Neural crest cell (in vitro differentiated cells): ENCODE data around the gene ITM2C. TPM values are rescaled to one million over a fixed set of nuclear protein-coding genes. Genes with fewer than 3 reads are reported as not detected.

Experiments
- DNase-seq: peaks from one replicate; pipeline ENCODE4 v3.0.0; 2021; ENCODE audit warnings: low read depth, mixed read lengths, low spot score
- H3K27ac Mint-ChIP-seq: one replicate; pipeline ENCODE4 v1.8.0; 2021; ENCODE audit warnings: mild to moderate bottlenecking, mixed read lengths; ENCODE audit not compliant: unreplicated experiment
- H3K27me3 Mint-ChIP-seq: 2 replicates; pipeline ENCODE4 v1.8.0; 2021; ENCODE audit warnings: low read depth, mild to moderate bottlenecking, mixed read lengths
- H3K36me3 Mint-ChIP-seq: 2 replicates; pipeline ENCODE4 v1.8.0; 2021; ENCODE audit warnings: low read depth, mild to moderate bottlenecking, mixed read lengths
- H3K4me1 Mint-ChIP-seq: 2 replicates; pipeline ENCODE4 v1.8.0; 2021; ENCODE audit warnings: mixed read lengths
- H3K4me3 Mint-ChIP-seq: one replicate; pipeline ENCODE4 v1.8.0; 2021; ENCODE audit warnings: mild to moderate bottlenecking, mixed read lengths
- H3K9me3 Mint-ChIP-seq: 2 replicates; pipeline ENCODE4 v1.8.0; 2021; ENCODE audit warnings: mixed read lengths
- total RNA-seq: library from RNA; stranded (reverse); gene quantifications from 2 replicates; pipeline ENCODE4 v1.2.1, GENCODE V29; 2021
- TF ChIP-seq, protein P1 (sequence below): fragments of 200-600 bp; sonication (generic); conservative IDR thresholded peaks from 2 replicates; pipeline ENCODE4 v1.5.0; 2021; ENCODE audit warnings: antibody characterized with exemption, mild to moderate bottlenecking

The ITM2C gene
- total RNA-seq, 1 donor from 2014 or later = 106 TPM

DNA sequence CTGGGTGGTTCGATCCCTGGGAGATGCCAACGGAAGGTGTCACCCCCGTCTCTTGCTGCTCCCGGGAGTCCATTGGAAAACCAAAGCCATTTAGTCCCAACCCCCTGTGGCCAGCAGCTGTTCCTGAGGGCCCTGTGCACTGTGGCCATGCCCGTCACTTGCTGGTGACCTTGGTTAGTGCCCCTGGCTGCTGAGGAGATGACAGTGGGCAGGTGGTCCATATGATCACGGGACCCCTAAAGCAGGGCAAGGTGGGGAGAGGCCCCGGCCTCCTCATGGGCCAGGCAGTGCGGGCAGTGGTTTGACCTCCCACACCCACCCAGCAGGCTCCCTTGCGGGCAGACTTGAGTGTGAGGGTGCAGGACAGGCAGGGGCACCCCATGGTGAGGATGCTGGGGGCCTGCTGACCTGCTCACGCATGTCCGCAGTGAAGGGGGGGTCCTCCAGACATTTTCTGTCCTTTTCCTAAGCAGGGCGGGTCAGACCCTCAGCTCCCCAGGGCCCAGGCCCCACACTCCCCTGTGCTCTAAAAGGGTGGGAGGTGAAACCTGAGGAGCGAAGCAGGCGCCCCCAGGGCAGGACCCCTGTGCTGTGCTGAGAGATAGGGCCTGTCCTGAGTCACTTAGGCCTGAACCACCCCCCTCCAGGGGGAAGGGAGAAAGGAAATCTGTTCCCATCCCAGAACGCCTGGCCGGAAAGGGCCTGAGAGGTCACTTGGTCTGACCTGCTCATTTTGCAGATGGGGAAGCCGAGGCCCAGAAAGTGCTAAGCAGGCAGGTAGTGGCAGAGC lies 6.8 kb downstream of the ITM2C start:
- Mint-ChIP-seq H3K9me3 (no peaks in the 10 kb centered on the region), H3K27ac (no peak overlapping the region), H3K36me3 (no peaks in the 10 kb centered on the region), H3K4me3 (no peak overlapping the region), H3K4me1 (peaks cover 43% of the 10 kb centered on the region), H3K27me3 (no peaks in the 10 kb centered on the region)
- no peak for DNase-seq
- TF ChIP-seq, protein P1, sequence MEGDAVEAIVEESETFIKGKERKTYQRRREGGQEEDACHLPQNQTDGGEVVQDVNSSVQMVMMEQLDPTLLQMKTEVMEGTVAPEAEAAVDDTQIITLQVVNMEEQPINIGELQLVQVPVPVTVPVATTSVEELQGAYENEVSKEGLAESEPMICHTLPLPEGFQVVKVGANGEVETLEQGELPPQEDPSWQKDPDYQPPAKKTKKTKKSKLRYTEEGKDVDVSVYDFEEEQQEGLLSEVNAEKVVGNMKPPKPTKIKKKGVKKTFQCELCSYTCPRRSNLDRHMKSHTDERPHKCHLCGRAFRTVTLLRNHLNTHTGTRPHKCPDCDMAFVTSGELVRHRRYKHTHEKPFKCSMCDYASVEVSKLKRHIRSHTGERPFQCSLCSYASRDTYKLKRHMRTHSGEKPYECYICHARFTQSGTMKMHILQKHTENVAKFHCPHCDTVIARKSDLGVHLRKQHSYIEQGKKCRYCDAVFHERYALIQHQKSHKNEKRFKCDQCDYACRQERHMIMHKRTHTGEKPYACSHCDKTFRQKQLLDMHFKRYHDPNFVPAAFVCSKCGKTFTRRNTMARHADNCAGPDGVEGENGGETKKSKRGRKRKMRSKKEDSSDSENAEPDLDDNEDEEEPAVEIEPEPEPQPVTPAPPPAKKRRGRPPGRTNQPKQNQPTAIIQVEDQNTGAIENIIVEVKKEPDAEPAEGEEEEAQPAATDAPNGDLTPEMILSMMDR = no peak

DNA sequence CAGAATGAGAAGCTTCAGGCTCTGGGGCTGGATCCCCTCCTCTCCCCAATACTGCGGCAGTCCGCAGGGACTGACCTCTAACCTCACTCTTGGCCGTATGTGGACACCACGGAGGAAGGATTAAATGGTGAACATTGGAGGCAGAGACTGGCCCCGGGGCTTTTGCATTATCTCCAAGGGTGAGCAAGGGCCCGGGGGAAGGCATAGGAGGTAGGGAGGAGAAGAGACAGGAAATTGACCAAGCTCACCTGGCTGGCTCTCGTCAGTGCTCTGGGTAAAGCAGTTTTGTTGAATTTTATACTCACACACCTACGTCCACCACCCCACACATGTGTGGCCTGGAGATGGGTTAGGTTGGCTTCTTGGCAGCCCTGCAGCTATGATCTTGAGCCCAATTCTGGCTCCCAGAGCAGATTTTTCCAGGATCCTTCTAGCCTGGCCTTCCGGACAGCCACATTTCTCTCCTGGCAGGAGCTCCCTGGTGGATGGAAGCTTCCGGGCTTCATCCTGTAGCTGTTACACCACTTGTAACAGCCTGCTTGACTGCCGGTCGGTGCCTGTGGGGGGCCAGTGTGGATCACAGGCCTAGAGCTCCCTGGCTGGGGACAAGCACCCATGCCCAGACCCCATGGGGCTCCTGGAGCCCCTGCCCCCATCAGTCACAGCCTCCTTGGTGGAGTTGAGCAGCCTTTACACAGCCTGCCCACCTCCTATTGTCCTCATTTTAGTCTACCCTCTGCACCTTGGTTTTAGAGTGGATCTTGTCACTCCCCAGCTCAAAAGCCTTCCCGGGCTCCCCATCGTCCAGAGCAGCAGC lies 7.6 kb downstream of the ITM2C start:
- Mint-ChIP-seq H3K27ac (peak overlapping the region; percentile 62), H3K36me3 (no peaks in the 10 kb centered on the region), H3K4me1 (peaks cover 36% of the 10 kb centered on the region), H3K9me3 (no peaks in the 10 kb centered on the region), H3K4me3 (peak overlapping the region; percentile 28), H3K27me3 (no peaks in the 10 kb centered on the region)
- TF ChIP-seq, protein P1 = no peak
- no peak for DNase-seq

DNA sequence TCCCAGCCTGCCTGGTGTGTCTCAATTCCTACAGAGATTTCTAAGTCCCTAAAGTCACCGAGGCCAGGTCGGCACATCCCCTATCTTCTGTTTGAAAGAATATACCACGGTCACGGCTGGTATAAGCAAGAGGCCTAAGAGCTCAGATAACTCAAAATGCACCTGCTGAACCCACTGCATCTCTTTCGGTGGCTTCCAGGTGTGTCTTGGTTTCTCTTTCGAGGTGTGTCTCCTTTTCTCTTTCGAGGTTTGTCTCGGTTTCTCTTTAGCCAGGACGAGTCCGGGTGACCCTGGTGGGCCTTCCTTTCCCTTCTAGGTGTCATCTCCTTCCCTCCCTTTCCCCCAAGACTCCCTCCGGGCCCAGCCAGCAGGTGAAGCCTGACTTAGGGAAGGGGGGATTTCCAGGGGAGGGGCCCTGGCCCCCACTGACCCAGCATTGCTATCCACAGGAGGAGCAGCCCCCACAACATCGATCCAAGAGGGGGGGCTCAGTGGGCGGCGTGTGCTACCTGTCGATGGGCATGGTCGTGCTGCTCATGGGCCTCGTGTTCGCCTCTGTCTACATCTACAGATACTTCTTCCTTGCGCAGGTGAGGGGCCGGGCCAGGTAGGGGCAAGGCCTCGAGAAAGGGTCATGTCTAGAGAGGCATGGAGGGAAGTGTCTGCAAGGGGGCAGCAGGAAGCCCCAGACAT lies 8.4 kb downstream of the ITM2C start:
- Mint-ChIP-seq H3K9me3 (no peaks in the 10 kb centered on the region), H3K36me3 (no peaks in the 10 kb centered on the region), H3K27me3 (no peaks in the 10 kb centered on the region), H3K4me1 (peaks cover 38% of the 10 kb centered on the region), H3K4me3 (peak overlapping the region; percentile 28), H3K27ac (no peak overlapping the region)
- TF ChIP-seq, protein P1 = no peak
- DNase-seq = no peak

DNA sequence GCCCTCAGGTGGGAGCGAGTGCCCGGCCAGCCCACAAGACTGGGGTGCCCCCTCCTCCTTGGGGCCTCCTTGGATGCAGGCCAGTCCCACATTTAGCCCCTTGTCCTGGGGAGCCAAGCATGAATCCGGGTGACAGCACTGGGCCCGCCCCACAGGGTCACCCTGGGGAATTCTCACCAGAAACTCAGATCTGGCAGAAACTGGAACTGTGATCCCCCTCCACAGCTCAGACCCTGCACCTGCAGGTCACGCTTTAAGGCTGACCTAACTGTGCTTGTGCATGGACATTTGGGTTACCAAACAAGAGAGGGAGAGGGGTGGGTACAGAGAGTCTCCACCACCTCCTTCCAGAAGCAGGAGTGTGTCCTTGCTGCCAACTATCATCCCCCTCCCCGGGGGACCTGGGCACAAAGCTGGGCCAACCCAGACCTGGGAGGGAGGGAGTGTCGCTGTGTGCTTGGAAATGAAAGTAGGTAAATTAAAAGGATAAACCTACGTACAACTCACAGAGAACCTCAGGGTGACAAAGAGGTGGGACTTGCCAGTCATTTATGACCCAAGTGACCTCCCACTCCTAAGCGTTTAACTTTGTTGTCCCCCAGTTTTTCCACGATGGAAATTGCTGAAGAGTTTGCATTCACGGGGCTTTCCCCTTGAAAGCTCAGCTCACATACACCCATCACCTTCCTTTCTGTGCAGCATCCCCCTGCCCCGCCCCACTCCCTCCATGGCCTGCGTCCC lies 9.1 kb downstream of the ITM2C start:
- no peaks in the 10 kb centered on the region for H3K36me3 Mint-ChIP-seq
- TF ChIP-seq, protein P1 = no peak
- H3K4me1 Mint-ChIP-seq = peaks cover 33% of the 10 kb centered on the region
- H3K4me3 Mint-ChIP-seq = no peak overlapping the region
- no peak for DNase-seq
- no peaks in the 10 kb centered on the region for H3K9me3 Mint-ChIP-seq
- H3K27ac Mint-ChIP-seq = no peak overlapping the region
- H3K27me3 Mint-ChIP-seq = no peaks in the 10 kb centered on the region

DNA sequence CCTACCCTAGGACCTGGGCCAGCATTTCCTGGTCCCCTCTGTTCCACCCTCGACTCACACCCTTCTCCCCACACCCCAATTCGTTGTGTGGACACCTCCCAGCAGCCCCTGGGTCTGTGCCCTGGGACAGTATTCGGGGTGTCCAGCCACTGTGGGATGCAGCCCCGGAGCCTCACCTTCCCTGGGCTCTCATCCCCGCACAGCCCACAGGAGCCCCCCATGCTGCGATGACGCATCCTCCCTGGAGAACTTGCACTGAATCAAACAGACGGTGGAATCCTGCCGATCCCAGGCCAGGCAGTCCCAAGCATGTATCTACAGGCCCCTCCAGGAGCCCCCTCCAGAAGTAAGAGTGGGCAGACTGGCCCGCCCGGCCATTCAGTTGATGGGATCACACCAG lies 9.7 kb downstream of the ITM2C start:
- H3K36me3 Mint-ChIP-seq = no peaks in the 10 kb centered on the region
- no peak for DNase-seq
- H3K4me1 Mint-ChIP-seq = peaks cover 27% of the 10 kb centered on the region
- H3K4me3 Mint-ChIP-seq = no peak overlapping the region
- H3K27me3 Mint-ChIP-seq = no peaks in the 10 kb centered on the region
- TF ChIP-seq, protein P1 = no peak
- peak overlapping the region; percentile 43 for H3K27ac Mint-ChIP-seq
- H3K9me3 Mint-ChIP-seq = no peaks in the 10 kb centered on the region
